Renal cortical epithelial cell (primary cell): ENCODE measurements around the gene PDLIM1. TPM values are rescaled to one million over a fixed set of nuclear protein-coding genes. Genes with fewer than 3 reads are reported as not detected.
A peak's percentile ranks its signal among the peaks of the same experiment; 100 is the strongest.
"Not testable (repeated sequence)": the region's sequence is repeated elsewhere in the genome, so short reads cannot be mapped to it uniquely, and the experiment has no call there.

Source experiments
- DNase-seq: peaks from one replicate; pipeline ENCODE4 v3.0.0-alpha.2; 2011; ENCODE audit warnings: low read depth
- total RNA-seq: library from RNA; depleted of rRNA; stranded (reverse); fragments of >200 nt; gene quantifications from 2 replicates; pipeline ENCODE4 v1.2.3, GENCODE V29; 2014

Gene PDLIM1
- total RNA-seq, 1 donor from 2014 or later, result 45.8 TPM

GRCh38 chr10:95242581-95243317 is 48.1 kb downstream of the PDLIM1 start:
- DNase-seq, result peak; percentile 57

- DNase-seq, result peak; percentile 41
Observed at GRCh38 chr10:95241533-95241932, 49.3 kb downstream of the PDLIM1 start.

DNA sequence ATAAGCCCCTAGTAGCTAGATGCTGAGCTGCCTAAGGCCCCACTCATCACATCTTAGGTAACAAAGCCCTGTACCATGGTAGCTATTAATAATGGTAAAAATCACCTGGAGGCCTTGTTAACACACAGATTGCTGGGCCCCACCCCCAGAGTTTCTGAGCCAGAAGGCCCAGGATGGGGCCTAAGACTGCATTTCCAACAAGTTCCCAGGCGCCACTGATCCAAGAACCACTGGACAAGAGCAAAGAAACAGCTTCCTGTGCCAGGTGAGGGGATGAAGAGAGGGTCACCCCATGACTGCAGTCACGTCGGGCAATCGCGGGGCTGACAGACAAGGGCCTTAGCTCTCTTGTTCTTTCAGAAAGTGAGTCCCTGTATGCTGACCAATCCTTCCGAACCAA is 50.0 kb downstream of the PDLIM1 start:
- DNase-seq, result no peak

- not testable (repeated sequence) for DNase-seq
Observed at GRCh38 chr10:95240096-95240495, 50.7 kb downstream of the PDLIM1 start.

- DNase-seq, result peak; percentile 63
Observed at GRCh38 chr10:95237376-95238170, 53.2 kb downstream of the PDLIM1 start.

- DNase-seq, result peak; percentile 94
Observed at GRCh38 chr10:95236068-95236903, 54.5 kb downstream of the PDLIM1 start.

DNA sequence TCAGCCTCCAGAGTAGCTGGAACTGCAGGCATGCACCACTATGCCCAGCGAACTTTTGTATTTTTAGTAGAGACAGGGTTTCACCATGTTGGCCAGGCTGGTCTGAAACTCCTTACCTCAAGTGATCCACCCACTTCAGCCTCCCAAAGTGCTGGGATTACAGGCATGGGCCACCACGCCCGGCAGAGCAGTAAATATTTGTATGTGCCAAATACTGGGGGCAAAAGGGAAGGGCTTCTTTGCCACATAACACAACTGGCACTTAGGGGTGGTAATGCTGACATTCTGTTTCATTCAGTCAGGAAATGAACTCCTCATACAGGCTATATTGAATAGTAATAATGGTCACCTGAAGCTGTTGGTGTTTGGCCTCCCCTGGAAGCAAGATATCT is 55.1 kb downstream of the PDLIM1 start:
- DNase-seq, result no peak

- no peak for DNase-seq
Observed at GRCh38 chr10:95234951-95235350, 55.9 kb downstream of the PDLIM1 start.

DNA sequence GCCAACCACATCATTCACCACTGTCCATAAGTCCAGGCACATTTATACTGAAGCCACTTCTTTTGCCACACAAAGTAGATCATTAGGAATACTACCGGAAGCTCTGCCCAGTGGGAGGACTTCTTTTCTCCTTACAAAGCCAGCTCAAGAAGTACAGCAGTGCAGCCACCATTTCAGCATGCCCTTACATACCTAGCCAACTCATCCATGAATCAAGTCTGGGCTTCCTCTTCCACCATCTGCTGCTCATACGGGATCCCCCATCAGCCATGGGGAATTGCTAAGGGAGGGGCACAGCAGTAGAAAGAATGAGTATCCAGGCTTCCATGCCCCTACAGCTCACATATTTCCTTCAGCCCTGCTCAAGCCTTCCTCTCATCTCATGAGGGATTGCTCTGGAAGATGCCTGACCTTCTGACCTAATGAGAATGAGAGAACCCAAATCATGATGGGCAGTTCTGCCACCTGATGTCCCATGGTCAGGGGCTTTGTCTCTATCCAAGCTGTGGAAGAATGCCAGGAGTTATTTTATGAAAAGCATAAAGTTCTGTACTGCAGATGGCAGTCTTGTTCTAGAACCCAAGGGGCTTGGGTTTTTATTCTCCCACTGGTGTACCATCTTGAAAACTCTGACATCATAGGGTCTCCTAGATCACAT is 57.3 kb downstream of the PDLIM1 start:
- DNase-seq, result no peak

GRCh38 chr10:95230677-95231586 is 59.9 kb downstream of the PDLIM1 start:
- DNase-seq, result not testable (repeated sequence)

GRCh38 chr10:95229724-95230627 is 60.8 kb downstream of the PDLIM1 start:
- peak; percentile 98 for DNase-seq

- not testable (repeated sequence) for DNase-seq
Observed at GRCh38 chr10:95228934-95229723, 61.7 kb downstream of the PDLIM1 start.

DNA sequence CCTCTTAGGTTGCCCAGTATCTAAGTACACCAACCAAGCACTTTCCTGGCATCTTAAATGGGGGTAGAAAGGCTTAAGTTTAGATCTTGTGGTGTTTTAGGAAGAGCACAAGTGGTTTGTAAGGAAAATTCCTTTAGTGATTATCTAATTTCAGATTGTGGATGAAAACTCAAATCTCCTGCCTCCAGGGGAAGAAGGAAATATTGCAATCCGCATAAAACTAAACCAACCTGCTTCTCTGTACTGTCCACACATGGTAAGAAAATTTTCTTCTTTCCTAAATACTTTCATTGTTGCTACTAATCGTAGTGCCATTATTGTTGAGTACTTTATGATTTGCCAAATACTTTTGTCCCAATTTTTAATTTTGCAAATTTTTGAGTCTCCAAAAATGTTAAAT is 65.7 kb downstream of the PDLIM1 start:
- no peak for DNase-seq

GRCh38 chr10:95221124-95221523 is 69.7 kb downstream of the PDLIM1 start:
- peak; percentile 75 for DNase-seq

DNA sequence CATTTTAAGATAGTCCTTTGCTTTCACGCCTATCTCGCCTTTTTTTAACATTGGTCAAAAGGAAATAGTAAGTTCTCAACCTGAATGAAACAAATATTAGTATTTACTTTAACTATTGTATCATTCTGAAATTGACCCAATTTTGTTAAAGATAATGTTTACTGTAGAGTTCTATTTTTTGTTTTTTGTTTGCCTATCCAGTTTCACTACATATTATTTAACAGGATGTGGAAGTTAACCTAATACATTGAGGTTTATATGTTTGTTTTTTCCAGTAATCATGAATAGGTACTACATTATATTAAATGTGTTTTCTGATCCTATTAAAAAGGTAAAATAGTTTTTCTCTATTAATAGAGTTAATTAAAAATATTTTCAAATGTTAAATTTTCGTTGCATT is 70.3 kb downstream of the PDLIM1 start:
- DNase-seq, result no peak

GRCh38 chr10:95217476-95217875 is 73.3 kb downstream of the PDLIM1 start:
- peak; percentile 8 for DNase-seq

GRCh38 chr10:95214793-95215192 is 76.0 kb downstream of the PDLIM1 start:
- peak; percentile 86 for DNase-seq

DNA sequence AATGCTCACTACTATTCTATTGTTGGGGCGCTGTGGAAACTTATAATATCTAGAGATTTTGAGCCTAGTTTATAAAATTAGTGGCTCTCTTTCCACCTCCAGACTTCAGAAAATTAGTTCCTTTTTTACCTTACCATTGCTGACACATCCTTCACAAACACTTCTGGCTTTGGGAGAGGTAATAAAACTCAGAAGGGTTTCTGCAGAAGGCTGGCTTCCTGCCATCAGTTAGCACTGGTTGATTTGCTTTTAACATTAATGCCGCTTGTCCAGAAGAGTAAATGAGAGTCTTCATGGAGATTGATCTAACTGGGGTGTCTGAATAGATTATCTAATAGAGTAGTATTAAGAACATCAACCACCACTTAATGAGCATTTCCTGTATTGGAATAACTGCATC is 76.4 kb downstream of the PDLIM1 start:
- peak; percentile 85 for DNase-seq
